AG09319 (cell line): ENCODE results near the gene LMBR1L.

ENCODE experiments used
- DNase-seq: peaks from one replicate; pipeline ENCODE4 v3.0.0-alpha.2; 2010; ENCODE audit warnings: low read depth; ENCODE audit errors: extremely low read depth
- TF ChIP-seq, protein P1 (sequence below): IDR thresholded peaks from 2 replicates; pipeline ENCODE4 v1.5.1; 2011; ENCODE audit warnings: low read depth, mild to moderate bottlenecking, inconsistent platforms, low read length, moderate library complexity

LMBR1L gene

DNA sequence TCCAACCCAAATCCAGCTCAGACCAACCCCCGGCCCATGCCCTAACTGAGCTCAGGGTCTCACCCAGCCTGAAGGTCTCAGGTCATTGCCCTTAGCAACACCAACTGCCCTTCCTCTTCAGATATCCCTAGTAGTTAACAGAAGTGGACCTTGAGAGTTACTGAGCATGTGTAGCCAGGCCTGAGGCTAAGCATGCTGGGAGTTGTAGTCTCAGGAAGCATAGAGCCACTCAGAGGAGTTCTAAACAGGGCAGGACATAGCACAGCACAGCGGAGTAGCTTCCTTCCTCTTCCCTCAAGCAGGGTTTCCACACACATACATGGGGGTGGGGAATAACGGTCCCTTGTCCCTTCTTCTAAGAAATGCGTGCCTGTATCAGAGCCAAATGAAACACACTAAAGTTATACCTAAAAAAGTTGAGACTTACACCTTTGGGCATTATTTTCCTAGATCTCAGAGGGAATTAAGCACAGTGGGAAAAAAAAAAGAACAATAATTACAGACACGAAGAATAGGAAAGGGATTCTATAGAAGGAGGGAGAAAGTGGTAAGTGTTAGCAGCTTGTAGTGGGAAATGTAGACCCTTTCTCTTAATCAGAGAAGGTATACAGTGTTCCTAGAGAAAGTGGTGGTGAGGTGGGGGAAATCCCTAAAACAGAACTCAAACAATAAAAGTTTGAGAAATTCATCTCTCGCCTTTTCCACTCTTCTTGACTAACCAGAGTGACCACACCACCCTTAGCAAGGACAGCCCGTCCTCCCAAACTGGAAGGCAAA lies 54.5 kb downstream of the LMBR1L start:
- DNase-seq: peak; percentile 34
- TF ChIP-seq, protein P1, sequence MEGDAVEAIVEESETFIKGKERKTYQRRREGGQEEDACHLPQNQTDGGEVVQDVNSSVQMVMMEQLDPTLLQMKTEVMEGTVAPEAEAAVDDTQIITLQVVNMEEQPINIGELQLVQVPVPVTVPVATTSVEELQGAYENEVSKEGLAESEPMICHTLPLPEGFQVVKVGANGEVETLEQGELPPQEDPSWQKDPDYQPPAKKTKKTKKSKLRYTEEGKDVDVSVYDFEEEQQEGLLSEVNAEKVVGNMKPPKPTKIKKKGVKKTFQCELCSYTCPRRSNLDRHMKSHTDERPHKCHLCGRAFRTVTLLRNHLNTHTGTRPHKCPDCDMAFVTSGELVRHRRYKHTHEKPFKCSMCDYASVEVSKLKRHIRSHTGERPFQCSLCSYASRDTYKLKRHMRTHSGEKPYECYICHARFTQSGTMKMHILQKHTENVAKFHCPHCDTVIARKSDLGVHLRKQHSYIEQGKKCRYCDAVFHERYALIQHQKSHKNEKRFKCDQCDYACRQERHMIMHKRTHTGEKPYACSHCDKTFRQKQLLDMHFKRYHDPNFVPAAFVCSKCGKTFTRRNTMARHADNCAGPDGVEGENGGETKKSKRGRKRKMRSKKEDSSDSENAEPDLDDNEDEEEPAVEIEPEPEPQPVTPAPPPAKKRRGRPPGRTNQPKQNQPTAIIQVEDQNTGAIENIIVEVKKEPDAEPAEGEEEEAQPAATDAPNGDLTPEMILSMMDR: no peak

GRCh38 chr12:49055092-49055491 lies 55.6 kb downstream of the LMBR1L start:
- TF ChIP-seq, protein P1: no peak
- DNase-seq: no peak

GRCh38 chr12:49054524-49054923 lies 56.1 kb downstream of the LMBR1L start:
- DNase-seq: no peak
- TF ChIP-seq, protein P1: no peak

GRCh38 chr12:49054096-49054495 lies 56.6 kb downstream of the LMBR1L start:
- TF ChIP-seq, protein P1: no peak
- DNase-seq: no peak

DNA sequence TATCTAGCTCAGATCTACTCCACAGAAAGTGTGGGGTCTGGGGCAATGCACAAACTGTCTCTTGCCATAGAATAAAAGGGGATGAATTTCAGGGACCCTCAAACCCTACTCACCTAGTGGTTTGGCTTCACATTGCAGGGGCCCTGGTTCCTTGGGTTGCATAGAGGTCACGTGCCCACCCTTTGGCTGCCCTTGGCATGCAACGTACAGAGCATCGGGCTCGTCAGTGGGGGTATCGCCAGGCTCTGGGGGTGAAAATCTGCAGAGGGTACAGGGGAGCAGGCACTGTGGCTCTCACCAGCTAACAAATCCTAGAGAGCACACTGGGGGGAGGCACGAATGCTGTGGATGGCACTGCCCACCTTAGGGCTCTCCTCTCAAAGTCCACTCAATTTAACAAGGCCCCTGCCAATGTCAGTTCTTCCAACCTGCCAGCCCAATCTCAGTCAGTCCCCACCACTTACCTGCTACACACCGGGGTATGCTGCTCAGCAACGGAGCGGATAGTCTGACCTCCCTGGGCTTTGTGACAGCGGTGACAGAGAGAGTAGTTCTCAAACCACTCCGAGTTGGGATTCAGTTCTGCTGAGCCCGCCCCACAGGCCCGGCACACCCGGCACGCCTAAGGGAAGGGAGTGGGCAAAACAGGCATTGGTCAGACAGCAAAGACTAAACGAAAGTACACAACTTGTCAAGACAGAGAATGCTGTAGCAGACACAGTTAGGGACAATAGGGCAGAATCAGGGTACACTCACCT lies 58.0 kb downstream of the LMBR1L start:
- no peak for DNase-seq
- TF ChIP-seq, protein P1: no peak

DNA sequence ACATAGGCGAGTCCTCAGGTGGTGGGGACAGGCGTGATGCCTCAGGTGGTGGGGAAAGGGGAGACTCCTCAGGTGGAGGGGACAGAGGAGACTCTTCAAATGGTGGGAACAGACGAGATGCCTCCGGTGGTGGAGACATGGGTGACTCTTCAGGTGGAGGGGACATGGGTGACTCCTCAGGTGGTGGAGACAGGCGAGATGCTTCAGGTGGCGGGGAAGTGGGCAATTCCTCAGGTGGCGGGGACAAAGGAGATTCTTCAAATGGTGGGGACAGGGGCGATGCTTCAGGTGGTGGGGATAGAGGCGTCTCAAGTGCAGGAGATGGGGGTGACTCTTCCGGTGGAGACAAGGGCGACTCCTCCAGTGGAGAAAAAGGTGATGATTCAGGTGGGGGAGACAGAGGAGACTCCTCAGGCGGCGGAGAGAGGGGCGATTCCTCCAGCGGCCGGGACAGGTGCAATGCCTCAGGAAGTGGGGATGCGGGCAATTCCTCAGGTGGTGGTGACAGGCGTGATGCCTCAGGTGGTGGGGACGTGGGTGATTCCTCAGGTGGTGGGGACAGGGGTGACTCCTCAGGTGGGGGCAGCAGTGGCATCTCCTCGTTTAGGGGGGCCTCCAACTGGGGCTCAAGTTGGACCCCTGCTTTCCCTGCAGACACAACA lies 58.7 kb downstream of the LMBR1L start:
- TF ChIP-seq, protein P1: no peak
- DNase-seq: no peak

GRCh38 chr12:49051373-49051764 lies 59.3 kb downstream of the LMBR1L start:
- TF ChIP-seq, protein P1: no peak
- no peak for DNase-seq
